Measurements from ENCODE around the gene DCDC2B. TPM values are rescaled to one million over a fixed set of nuclear protein-coding genes. Genes with fewer than 3 reads are reported as not detected.
A peak's percentile ranks its signal among the peaks of the same experiment; 100 is the strongest.

The DCDC2B gene
- total and polyA plus RNA-seq, 9 of the 15 experiments (the other 6 are each of a cell fraction or from before 2014, with no cell fraction given), result not detected

- BruUV-seq (replicated peaks), result no TSS peak
- WGBS (ENCODE audit: insufficient coverage, low coverage, missing lambda C conversion rate), result 87% methylated on average over 52 of the region's 62 CpGs
- intact Hi-C loops (cut with micrococcal nuclease), result no loop called here
These were observed 31.5 kb downstream of the DCDC2B start for GRCh38 chr1:32240140-32240951.

More at GRCh38 chr1:32240140-32240951, 31.5 kb downstream of the DCDC2B start:
- ChIA-PET POLR2A (interaction anchor here (0.6 to 1.3 kb wide), 5 partner anchors 8 to 41 kb away, joined by 3 to 6 read pairs (median 4); no protein-coding TSS in a partner anchor), CTCF (ENCODE audit: low intra/inter-chr PET ratio) (no interaction called here)
- H4K20me1 ChIP-seq (replicated peaks; ENCODE audit: control insufficient read depth, insufficient read depth, low read length), result no peaks in the 10 kb centered on the region
- in situ Hi-C loops (cut with MboI), result no loop called here
- peak; percentile 70; the same call in 1 of the 2 replicates for TF ChIP-seq ZBTB33 (CRISPR knock-in tag; IDR thresholded peaks at IDR 0.05)
- TF ChIP-seq HNRNPL (IDR thresholded peaks at IDR 0.05; ENCODE audit: low read depth, low read length), result 0 out of 2 replicates have a peak, but pooled peaks have one; percentile 24
- no peak for TF ChIP-seq NFXL1 (CRISPR knock-in tag; IDR thresholded peaks at IDR 0.05)
- no peak overlapping the region; the same call in 1 of the 2 replicates for H2AFZ ChIP-seq (ENCODE audit: low read depth, low read length)
- ATAC-seq (no peak), FAIRE-seq (no peak), DNase-seq (ENCODE audit: extremely low read depth in 1 of 4, low spot score in 3 of 4) (no peak)
- no peak overlapping the region for H3K4me3 ChIP-seq
- no peak overlapping the region for H3K4me2 ChIP-seq (ENCODE audit: insufficient read depth, low read length)
- peak overlapping the region in 1 of 2 experiments; percentile 7; a peak in 1 of 4 replicates for H3K9ac ChIP-seq (ENCODE audit: insufficient read depth in 1 of 2, low read depth in 2 of 2, low read length in 2 of 2)
- H3K27me3 ChIP-seq (ENCODE audit: control insufficient read depth in 2 of 2, insufficient read depth in 2 of 2, low read length in 2 of 2), result no peaks in the 10 kb centered on the region
- no peaks in the 10 kb centered on the region for H3K9me3 ChIP-seq (replicated peaks; ENCODE audit: control insufficient read depth, insufficient read depth, low read depth, low read length)
- no peaks in the 10 kb centered on the region for H3K36me3 ChIP-seq (ENCODE audit: control insufficient read depth, insufficient read depth, low read length)
- H3K4me1 ChIP-seq (replicated peaks in 1 of 2; ENCODE audit: control insufficient read depth in 2 of 2, insufficient read depth in 2 of 2, low read length in 2 of 2), result peaks cover 23 to 26% of the 10 kb centered on the region in 2 experiments; a peak in 4 of 5 replicates
- H3K27ac ChIP-seq (ENCODE audit: extremely low read depth, low read depth, low read length), result no peak overlapping the region
- no peaks in the 10 kb centered on the region for H3K9me1 ChIP-seq (ENCODE audit: control insufficient read depth, insufficient read depth, low read length)
- H3K79me2 ChIP-seq (ENCODE audit: control insufficient read depth, insufficient read depth, low read length), result no peaks in the 10 kb centered on the region

All from K562 (cell line).